GM19395 (cell line): ENCODE results near the gene ATP2B2.

ENCODE experiments used
- ATAC-seq: cut with Tn5 transposase; IDR thresholded peaks from one replicate; pipeline ENCODE4 v1.9.1; 2021; ENCODE audit warnings: mild to moderate bottlenecking, moderate library complexity; ENCODE audit not compliant: unreplicated experiment

Gene ATP2B2

GRCh38 chr3:10434144-10434937 lies 71.0 kb downstream of the ATP2B2 start:
- no peak for ATAC-seq

DNA sequence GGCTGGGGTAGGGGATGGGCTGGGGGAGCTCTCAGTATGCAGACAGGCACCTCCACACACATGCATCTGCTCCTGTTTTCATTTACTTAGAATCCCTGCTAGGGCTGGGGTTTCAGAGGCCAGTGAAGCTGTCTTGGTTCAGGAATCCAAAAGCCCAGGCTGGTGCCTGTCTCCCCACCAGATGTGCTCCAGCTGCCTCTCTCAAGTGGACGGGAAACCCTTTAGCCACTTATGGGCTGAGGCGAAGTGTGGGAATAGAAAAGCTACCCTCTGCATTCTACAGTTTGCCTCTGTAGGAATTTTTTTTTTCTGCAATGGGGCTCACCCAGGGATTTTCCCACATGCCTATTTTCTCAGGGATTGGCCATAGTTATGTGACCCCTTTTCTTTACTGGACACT lies 72.5 kb downstream of the ATP2B2 start:
- ATAC-seq, result no peak

- no peak for ATAC-seq
Measured at GRCh38 chr3:10432156-10432845, 73.1 kb downstream of the ATP2B2 start.

- no peak for ATAC-seq
Measured at GRCh38 chr3:10430805-10431204, 74.6 kb downstream of the ATP2B2 start.

DNA sequence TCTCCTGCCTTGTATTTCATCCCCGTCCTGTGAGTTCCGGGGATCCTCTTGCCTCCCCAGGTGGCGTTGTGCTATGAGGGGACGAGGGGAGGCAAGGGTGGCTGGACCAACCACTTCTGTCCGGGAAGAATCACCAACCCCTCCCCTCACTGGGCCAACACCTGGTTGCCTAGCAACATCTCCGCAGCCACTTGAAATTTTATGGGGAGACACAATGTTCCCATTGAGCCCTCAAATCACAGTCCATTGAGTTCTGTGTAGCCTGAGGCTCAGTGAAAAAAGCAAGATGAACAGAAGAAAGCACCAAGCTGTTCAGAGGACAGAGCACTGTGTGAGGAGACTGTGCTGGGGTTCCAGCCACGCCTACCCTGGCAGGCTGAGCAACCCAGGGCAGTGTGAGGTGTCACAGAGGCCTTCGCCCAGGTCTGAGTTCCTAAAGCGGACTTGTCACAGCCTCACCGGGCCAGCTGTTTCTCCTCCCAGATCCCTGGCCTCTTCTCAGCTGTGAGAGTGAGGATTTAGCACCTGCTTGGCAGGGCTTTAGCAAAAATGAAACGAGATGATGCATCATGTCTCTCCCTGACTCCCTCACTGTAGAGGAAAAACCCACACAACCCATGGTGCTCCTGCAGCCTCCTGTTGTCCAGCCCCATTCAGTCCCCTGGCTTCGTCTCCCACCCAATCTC lies 76.8 kb downstream of the ATP2B2 start:
- no peak for ATAC-seq

DNA sequence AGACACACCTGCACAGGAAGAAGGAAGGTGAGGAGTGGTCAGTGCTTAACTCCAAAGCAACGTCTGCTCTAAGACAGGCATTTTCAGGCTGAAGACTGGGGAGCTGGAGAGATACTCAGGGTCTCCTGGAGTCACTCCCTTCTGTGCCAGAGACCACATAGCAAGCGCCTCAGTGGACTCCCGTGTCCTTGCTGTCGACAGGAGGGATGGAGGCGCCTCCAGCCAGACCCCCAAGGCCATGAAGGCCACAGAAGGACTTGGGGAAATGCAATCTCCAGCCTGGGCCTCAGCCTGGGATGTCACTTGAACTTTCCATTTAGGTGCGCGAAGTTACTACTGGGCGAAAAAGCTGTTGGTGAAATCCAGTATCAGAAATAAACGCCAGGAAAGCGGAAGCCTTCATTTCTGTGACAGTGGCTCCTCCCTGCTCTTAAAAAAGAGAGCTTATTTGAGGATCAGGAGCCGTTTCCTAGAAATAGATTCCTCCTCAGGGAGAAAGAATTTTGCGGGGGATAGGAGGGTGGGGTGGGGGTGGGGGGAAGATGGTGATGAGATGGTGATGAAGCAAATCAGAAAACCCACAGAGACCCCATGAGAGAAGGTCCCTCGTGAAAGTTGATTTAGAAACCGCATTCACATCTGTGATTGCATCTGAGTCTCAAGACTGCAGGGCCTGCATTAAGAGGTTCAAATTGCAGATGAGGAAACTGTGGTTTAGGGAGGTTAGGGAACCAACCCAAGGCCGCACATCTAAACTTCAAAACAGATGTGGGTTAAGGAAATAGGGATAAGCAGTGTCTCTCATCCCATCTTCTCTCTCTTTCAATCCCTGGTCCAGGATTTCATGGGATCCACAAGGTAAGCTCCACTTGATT lies 78.8 kb downstream of the ATP2B2 start:
- no peak for ATAC-seq

- no peak for ATAC-seq
Measured at GRCh38 chr3:10423171-10423882, 82.1 kb downstream of the ATP2B2 start.

GRCh38 chr3:10421996-10422395 lies 83.4 kb downstream of the ATP2B2 start:
- ATAC-seq, result no peak

GRCh38 chr3:10420745-10421475 lies 84.5 kb downstream of the ATP2B2 start:
- ATAC-seq, result no peak

DNA sequence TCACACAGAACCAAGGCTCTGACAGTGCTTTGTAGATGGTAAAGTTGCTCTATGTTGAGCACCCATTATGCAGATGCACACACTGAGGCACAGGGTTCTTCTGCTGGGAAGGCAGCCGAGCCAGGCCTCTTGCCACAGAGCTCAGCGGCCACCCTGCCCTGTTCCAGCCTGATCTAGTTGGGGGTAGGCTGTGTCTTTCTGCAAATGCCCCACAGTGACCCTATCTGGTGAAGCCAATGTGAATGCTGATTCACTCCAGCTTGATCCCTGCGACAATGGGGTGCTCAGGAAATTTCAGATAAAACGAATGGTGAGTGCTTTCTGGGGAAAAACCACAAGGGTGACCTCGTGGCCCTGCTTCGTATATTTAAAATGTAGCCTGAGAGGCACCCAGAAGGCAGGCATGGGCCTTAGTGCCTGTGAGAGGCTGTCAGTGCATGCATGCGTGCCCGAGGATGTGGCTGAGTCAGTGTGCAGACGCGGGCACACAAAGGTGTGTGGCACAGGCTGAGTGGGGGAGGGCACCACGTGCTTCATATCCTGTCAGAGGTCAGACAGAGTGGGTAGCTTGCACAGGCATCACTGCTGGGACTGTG lies 85.7 kb downstream of the ATP2B2 start:
- ATAC-seq, result no peak

GRCh38 chr3:10417847-10418246 lies 87.5 kb downstream of the ATP2B2 start:
- ATAC-seq, result no peak

DNA sequence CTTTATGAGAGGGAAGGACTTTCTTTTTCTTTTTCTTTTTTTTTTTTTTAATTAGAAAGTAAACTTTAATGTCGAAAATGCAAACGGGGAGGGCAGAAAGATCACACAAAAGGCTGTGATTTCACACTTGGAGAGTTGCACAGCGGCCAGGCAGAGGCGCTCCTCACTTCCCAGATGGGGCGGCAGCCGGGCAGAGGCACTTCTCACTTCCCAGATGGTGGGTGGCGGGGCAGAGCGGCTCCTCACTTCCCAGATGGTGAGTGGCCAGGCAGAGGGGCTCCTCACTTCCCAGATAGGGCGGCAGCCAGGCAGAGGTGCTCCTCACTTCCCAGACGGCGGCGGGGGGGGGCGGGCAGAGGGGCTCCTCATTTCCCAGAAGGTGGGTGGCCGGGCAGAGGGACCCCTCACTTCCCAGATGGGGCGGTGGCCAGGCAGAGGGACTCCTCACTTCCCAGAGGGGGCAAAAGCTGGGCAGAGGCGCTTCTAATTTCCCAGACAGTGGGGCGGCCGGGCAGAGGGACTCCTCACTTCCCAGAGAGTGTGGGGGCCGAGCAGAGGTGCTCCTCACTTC lies 88.6 kb downstream of the ATP2B2 start:
- ATAC-seq, result no peak

- no peak for ATAC-seq
Measured at GRCh38 chr3:10413041-10413440, 92.3 kb downstream of the ATP2B2 start.

DNA sequence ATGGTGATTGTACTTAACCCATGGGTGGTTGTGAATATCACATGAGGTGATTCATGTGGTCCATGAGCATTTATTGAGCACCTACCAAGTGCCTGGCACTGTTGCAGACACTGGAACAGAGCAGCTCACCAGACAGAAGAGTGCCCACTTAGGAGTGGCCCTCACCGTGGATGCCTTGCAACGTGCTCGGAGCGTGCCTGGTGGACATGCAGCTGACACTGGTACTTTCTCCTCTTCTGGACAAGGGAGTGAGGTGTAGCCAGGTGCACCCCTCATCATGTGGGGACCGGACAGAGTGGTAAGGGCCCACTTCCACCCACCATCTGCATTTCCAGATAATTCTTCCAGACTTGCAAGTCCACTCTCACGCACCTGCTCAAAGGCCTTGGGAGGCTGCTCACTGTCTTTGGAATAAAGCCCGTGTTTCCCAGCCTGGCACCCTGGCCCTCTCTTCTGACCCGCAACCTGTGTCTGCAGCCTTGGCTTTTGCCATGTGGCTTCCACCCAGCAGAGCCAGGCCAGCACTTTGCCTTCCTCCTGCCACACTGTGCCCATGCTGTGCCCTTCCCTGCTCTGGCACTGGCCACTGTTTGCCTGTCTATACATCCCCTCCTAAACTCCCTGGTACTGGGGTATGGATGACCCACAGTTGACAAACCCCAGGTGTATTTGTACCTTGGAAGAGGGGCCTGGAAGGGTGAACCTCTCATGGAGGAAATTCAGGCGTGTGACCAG lies 93.6 kb downstream of the ATP2B2 start:
- no peak for ATAC-seq

DNA sequence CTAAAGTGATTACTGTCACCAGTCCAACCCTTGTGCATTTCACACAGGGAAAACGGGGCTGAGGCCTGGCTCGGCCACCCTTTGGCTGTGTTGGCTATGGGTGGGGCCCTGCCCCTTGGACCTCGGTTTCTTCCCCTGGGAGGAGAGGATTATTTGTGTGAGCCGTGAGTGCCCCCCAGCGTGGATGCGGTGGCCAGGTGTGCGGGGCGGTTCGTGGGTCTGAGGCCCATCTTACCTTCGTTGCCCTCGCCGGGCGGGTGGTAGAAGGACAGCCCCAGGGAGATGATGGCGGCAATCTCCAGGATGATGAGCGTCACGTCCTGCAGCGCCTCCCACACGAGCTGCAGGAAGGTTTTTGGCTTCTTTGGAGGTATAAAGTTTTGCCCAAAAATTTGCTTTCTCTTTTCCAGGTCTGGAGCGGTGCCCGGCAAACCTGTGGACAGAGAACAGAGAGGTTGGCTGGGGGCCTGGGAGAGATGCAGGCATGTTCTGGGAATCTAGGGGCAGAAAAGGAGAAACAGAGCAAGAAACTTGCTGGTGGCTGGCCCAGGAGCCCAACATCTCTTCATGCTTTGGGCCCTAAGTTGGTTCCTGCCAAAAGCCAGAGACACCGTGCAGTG lies 94.9 kb downstream of the ATP2B2 start:
- ATAC-seq, result no peak

DNA sequence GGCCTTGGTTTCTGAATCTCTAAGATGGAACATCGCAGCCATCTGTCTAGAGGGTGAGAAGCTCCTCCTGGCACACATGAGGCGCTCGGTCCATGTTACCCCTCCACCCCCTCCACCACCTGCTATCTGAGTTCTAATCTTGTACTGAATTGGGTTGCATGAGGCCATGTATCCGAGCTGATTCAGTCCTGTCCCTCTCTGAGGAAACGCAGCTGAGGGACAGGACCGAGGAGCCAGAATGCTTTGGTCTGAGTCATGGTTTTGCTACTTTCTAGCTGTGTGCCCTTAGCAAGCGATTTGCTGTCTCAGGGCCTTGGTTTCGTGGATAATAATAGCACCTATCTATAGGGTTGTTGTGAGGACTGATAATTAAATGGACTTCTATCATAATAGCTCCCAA lies 96.7 kb downstream of the ATP2B2 start:
- no peak for ATAC-seq

DNA sequence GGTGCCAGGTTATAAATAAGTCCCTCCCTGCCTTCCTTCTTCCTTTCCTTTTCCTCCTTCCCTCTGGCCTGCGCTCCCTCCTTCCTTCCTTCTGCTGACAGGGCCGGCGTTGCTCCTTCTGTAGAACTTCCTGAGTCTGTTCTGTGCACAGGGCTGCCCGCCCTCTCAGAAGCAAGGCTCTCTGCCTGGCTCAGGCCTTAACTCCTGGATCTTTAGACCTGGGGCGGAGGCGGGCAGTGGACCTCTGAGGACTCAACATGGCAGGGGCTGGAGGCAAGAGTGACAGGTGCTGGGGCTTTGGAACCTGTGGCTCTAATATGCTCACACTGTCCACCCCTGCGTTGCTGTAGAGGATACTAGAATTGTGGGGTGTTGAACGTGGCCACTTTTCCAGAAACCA lies 98.0 kb downstream of the ATP2B2 start:
- ATAC-seq, result no peak

- ATAC-seq, result no peak
Measured at GRCh38 chr3:10406414-10406813, 99.0 kb downstream of the ATP2B2 start.
